ENCODE measurements around the gene ANGEL2.
"Not testable (repeated sequence)": the region's sequence is repeated elsewhere in the genome, so short reads cannot be mapped to it uniquely, and the experiment has no call there.

Gene ANGEL2

GRCh38 chr1:213049232-213049631 is 33.6 kb upstream of the ANGEL2 start:
- no peak for TF ChIP-seq CTCF (IDR thresholded peaks at IDR 0.05)
- Histone ChIP-seq H3K4me3 (no peak overlapping the region), H3K27ac (no peak overlapping the region)
- no peak for DNase-seq (ENCODE audit: low spot score)

- H3K4me3 ChIP-seq; H3K27ac ChIP-seq; DNase-seq (ENCODE audit: low spot score): not testable (repeated sequence)
These were observed 29.9 kb upstream of the ANGEL2 start for GRCh38 chr1:213045321-213046226.

- DNase-seq (ENCODE audit: low spot score): no peak
- TF ChIP-seq CTCF (IDR thresholded peaks at IDR 0.05): no peak
- Histone ChIP-seq H3K4me3 (no peak overlapping the region), H3K27ac (no peak overlapping the region)
These were observed 25.8 kb upstream of the ANGEL2 start for GRCh38 chr1:213041443-213041842.

GRCh38 chr1:213035573-213035972 is 19.9 kb upstream of the ANGEL2 start:
- no peak for DNase-seq (ENCODE audit: low spot score)
- Histone ChIP-seq H3K27ac (no peak overlapping the region), H3K4me3 (no peak overlapping the region)
- TF ChIP-seq CTCF (IDR thresholded peaks at IDR 0.05): no peak

- Histone ChIP-seq H3K4me3 (no peak overlapping the region), H3K27ac (no peak overlapping the region)
- no peak for DNase-seq (ENCODE audit: low spot score)
- TF ChIP-seq CTCF (IDR thresholded peaks at IDR 0.05): no peak
These were observed 19.0 kb upstream of the ANGEL2 start for GRCh38 chr1:213034713-213035112.

- no peak overlapping the region for H3K4me3 ChIP-seq
- DNase-seq (ENCODE audit: low spot score): no peak
- no peak for TF ChIP-seq CTCF (IDR thresholded peaks at IDR 0.05)
- no peak overlapping the region for H3K27ac ChIP-seq
These were observed 17.0 kb upstream of the ANGEL2 start for GRCh38 chr1:213032651-213033050.

- not testable (repeated sequence) for H3K27ac ChIP-seq
These were observed 11.4 kb upstream of the ANGEL2 start for GRCh38 chr1:213027024-213027423.

GRCh38 chr1:213020016-213020415 is 4.3 kb upstream of the ANGEL2 start:
- H3K4me3 ChIP-seq: no peak overlapping the region
- no peak overlapping the region for H3K27ac ChIP-seq
- no peak for TF ChIP-seq CTCF (IDR thresholded peaks at IDR 0.05)
- DNase-seq (ENCODE audit: low spot score): no peak

More at GRCh38 chr1:213027024-213027423, 11.4 kb upstream of the ANGEL2 start:
- not testable (repeated sequence) for DNase-seq (ENCODE audit: low spot score); H3K4me3 ChIP-seq
